Osteocyte (in vitro differentiated cells): ENCODE data around the gene CLTCL1. TPM values are rescaled to one million over a fixed set of nuclear protein-coding genes. Genes with fewer than 3 reads are reported as not detected.
A peak's percentile ranks its signal among the peaks of the same experiment; 100 is the strongest.

Experiments
- DNase-seq: peaks from one replicate; pipeline ENCODE4 v3.0.0; 2021; ENCODE audit warnings: mixed read lengths; ENCODE audit not compliant: unreplicated experiment; ENCODE audit errors: extremely low spot score
- H3K27ac Mint-ChIP-seq: one replicate; pipeline ENCODE4 v1.8.0; 2021; ENCODE audit warnings: mild to moderate bottlenecking, mixed read lengths; ENCODE audit not compliant: unreplicated experiment
- H3K27me3 Mint-ChIP-seq: one replicate; pipeline ENCODE4 v1.8.0; 2021; ENCODE audit warnings: mixed read lengths; ENCODE audit not compliant: unreplicated experiment
- H3K36me3 Mint-ChIP-seq: one replicate; pipeline ENCODE4 v1.8.0; 2021; ENCODE audit warnings: mixed read lengths; ENCODE audit not compliant: unreplicated experiment
- H3K4me1 Mint-ChIP-seq: one replicate; pipeline ENCODE4 v1.8.0; 2021; ENCODE audit warnings: mixed read lengths; ENCODE audit not compliant: unreplicated experiment
- H3K4me3 Mint-ChIP-seq: one replicate; pipeline ENCODE4 v1.8.0; 2021; ENCODE audit warnings: mild to moderate bottlenecking, moderate library complexity, mixed read lengths; ENCODE audit not compliant: unreplicated experiment
- H3K9me3 Mint-ChIP-seq: one replicate; pipeline ENCODE4 v1.8.0; 2021; ENCODE audit warnings: mixed read lengths; ENCODE audit not compliant: unreplicated experiment
- CTCF ChIP-seq: fragments of 200-600 bp; sonication (generic); IDR thresholded peaks from 2 replicates; pipeline ENCODE4 v1.5.0; 2021; ENCODE audit warnings: antibody characterized with exemption, mild to moderate bottlenecking, moderate library complexity
- total RNA-seq: library from RNA; stranded (reverse); gene quantifications from 2 replicates; pipeline ENCODE4 v1.2.1, GENCODE V29; 2021

The CLTCL1 gene
- total RNA-seq, 1 donor from 2014 or later: 10.1 TPM

GRCh38 chr22:19242699-19243098, 48.8 kb downstream of the CLTCL1 start:
- Mint-ChIP-seq H3K27ac (no peak overlapping the region), H3K36me3 (peaks cover 4% of the 10 kb centered on the region), H3K4me3 (no peak overlapping the region), H3K4me1 (no peaks in the 10 kb centered on the region), H3K27me3 (no peaks in the 10 kb centered on the region), H3K9me3 (no peaks in the 10 kb centered on the region)
- no peak for TF ChIP-seq CTCF
- peak; percentile 48 for DNase-seq

- Mint-ChIP-seq H3K36me3 (no peaks in the 10 kb centered on the region), H3K27me3 (no peaks in the 10 kb centered on the region), H3K9me3 (no peaks in the 10 kb centered on the region), H3K27ac (no peak overlapping the region), H3K4me3 (no peak overlapping the region), H3K4me1 (no peaks in the 10 kb centered on the region)
- TF ChIP-seq CTCF: no peak
- peak; percentile 68 for DNase-seq
Measured at GRCh38 chr22:19241593-19241906, 50.0 kb downstream of the CLTCL1 start.

GRCh38 chr22:19240813-19241592, 50.5 kb downstream of the CLTCL1 start:
- no peaks in the 10 kb centered on the region for H3K4me1 Mint-ChIP-seq
- no peaks in the 10 kb centered on the region for H3K9me3 Mint-ChIP-seq
- DNase-seq: peak; percentile 77
- H3K27me3 Mint-ChIP-seq: no peaks in the 10 kb centered on the region
- H3K4me3 Mint-ChIP-seq: no peak overlapping the region
- no peak overlapping the region for H3K27ac Mint-ChIP-seq
- TF ChIP-seq CTCF: no peak
- no peaks in the 10 kb centered on the region for H3K36me3 Mint-ChIP-seq

GRCh38 chr22:19239464-19239863, 52.1 kb downstream of the CLTCL1 start:
- DNase-seq: no peak
- H3K4me3 Mint-ChIP-seq: no peak overlapping the region
- H3K27me3 Mint-ChIP-seq: no peaks in the 10 kb centered on the region
- TF ChIP-seq CTCF: no peak
- no peaks in the 10 kb centered on the region for H3K4me1 Mint-ChIP-seq
- H3K36me3 Mint-ChIP-seq: no peaks in the 10 kb centered on the region
- H3K27ac Mint-ChIP-seq: no peak overlapping the region
- H3K9me3 Mint-ChIP-seq: no peaks in the 10 kb centered on the region

- Mint-ChIP-seq H3K27ac (no peak overlapping the region), H3K9me3 (no peaks in the 10 kb centered on the region), H3K36me3 (no peaks in the 10 kb centered on the region), H3K4me1 (no peaks in the 10 kb centered on the region), H3K27me3 (no peaks in the 10 kb centered on the region), H3K4me3 (no peak overlapping the region)
- no peak for TF ChIP-seq CTCF
- DNase-seq: no peak
Measured at GRCh38 chr22:19238900-19239299, 52.6 kb downstream of the CLTCL1 start.
